ENCODE results near the gene POLR2H. TPM values are rescaled to one million over a fixed set of nuclear protein-coding genes. Genes with fewer than 3 reads are reported as not detected.
A peak's percentile ranks its signal among the peaks of the same experiment; 100 is the strongest.

POLR2H gene
- total and polyA plus RNA-seq, 8 donors, result 54.7 to 98.6 (median 85.3) TPM

- no peak overlapping the region for H3K27ac ChIP-seq
- H3K9me3 ChIP-seq, result no peaks in the 10 kb centered on the region
- DNase-seq (peak; percentile 60 to 88 (median 77)), ATAC-seq (peak; percentile 73)
- peak overlapping the region; percentile 11 to 31 for H3K4me3 ChIP-seq
- peaks cover 11 to 23% of the 10 kb centered on the region in 2 donors for H3K4me1 ChIP-seq
- peaks cover 16 to 79% of the 10 kb centered on the region in 2 donors for H3K27me3 ChIP-seq
- no peak for TF ChIP-seq CTCF (IDR thresholded peaks at IDR 0.05)
- no peaks in the 10 kb centered on the region for H3K36me3 ChIP-seq
- intact Hi-C loops (cut with DNase I), result no loop called here
Observed at GRCh38 chr3:184380185-184380626, 18.7 kb downstream of the POLR2H start.

- no peak overlapping the region for H3K27ac ChIP-seq
- H3K4me3 ChIP-seq, result peak overlapping the region; percentile 11 to 31
- peaks cover 16 to 77% of the 10 kb centered on the region in 2 donors for H3K27me3 ChIP-seq
- peaks cover 11 to 23% of the 10 kb centered on the region in 2 donors for H3K4me1 ChIP-seq
- H3K36me3 ChIP-seq, result no peaks in the 10 kb centered on the region
- no peaks in the 10 kb centered on the region for H3K9me3 ChIP-seq
- ATAC-seq (peak; percentile 3), DNase-seq (peak in 1 of 4 donors; percentile 74)
- no peak for TF ChIP-seq CTCF (IDR thresholded peaks at IDR 0.05)
- intact Hi-C loops (cut with DNase I), result no loop called here
Observed at GRCh38 chr3:184380627-184381260, 19.2 kb downstream of the POLR2H start.

GRCh38 chr3:184381261-184382224, 20.0 kb downstream of the POLR2H start:
- ATAC-seq (peak; percentile 49), DNase-seq (peak in 2 of 4 donors; percentile 28 to 80)
- Histone ChIP-seq H3K9me3 (no peaks in the 10 kb centered on the region), H3K27me3 (peaks cover 16 to 77% of the 10 kb centered on the region in 2 donors), H3K36me3 (no peaks in the 10 kb centered on the region), H3K4me1 (peaks cover 11 to 23% of the 10 kb centered on the region in 2 donors), H3K4me3 (peak overlapping the region in 1 of 2 donors; percentile 31), H3K27ac (no peak overlapping the region)
- no peak for TF ChIP-seq CTCF (IDR thresholded peaks at IDR 0.05)
- intact Hi-C loops (cut with DNase I), result no loop called here

GRCh38 chr3:184382326-184383032, 21.0 kb downstream of the POLR2H start:
- Histone ChIP-seq H3K4me1 (peaks cover 11 to 23% of the 10 kb centered on the region in 2 donors), H3K27me3 (peaks cover 16 to 71% of the 10 kb centered on the region in 2 donors), H3K4me3 (no peak overlapping the region), H3K36me3 (no peaks in the 10 kb centered on the region), H3K9me3 (no peaks in the 10 kb centered on the region), H3K27ac (no peak overlapping the region)
- intact Hi-C loops (cut with DNase I), result no loop called here
- ATAC-seq, result no peak
- no peak for DNase-seq
- TF ChIP-seq CTCF (IDR thresholded peaks at IDR 0.05), result no peak

All from left lung (tissue), 10 donors.